Measurements from ENCODE around the gene ADAR. TPM values are rescaled to one million over a fixed set of nuclear protein-coding genes. Genes with fewer than 3 reads are reported as not detected.

The ADAR gene
- total RNA-seq, 2 experiments from 2014 or later: 206 to 210 TPM

- TF ChIP-seq, protein P1, sequence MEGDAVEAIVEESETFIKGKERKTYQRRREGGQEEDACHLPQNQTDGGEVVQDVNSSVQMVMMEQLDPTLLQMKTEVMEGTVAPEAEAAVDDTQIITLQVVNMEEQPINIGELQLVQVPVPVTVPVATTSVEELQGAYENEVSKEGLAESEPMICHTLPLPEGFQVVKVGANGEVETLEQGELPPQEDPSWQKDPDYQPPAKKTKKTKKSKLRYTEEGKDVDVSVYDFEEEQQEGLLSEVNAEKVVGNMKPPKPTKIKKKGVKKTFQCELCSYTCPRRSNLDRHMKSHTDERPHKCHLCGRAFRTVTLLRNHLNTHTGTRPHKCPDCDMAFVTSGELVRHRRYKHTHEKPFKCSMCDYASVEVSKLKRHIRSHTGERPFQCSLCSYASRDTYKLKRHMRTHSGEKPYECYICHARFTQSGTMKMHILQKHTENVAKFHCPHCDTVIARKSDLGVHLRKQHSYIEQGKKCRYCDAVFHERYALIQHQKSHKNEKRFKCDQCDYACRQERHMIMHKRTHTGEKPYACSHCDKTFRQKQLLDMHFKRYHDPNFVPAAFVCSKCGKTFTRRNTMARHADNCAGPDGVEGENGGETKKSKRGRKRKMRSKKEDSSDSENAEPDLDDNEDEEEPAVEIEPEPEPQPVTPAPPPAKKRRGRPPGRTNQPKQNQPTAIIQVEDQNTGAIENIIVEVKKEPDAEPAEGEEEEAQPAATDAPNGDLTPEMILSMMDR (IDR thresholded peaks at IDR 0.05): no peak
- no peak overlapping the region for H3K4me3 Mint-ChIP-seq
- H3K4me3 ChIP-seq (ENCODE audit: low read length): no peak overlapping the region
- H3K27me3 ChIP-seq (ENCODE audit: control insufficient read depth in 1 of 2, insufficient read depth in 2 of 2, low read length in 2 of 2): no peaks in the 10 kb centered on the region
- ATAC-seq (ENCODE audit: poor library complexity) (no peak), DNase-seq (no peak)
- intact Hi-C loops (cut with DNase I, micrococcal nuclease): loop anchor here (5.0 to 10.0 kb wide), 2 partner anchors 146 to 223 kb away; partner anchors contain the start of genes AQP10 (in 1 of the 2) and ATP8B2 (in 1 of the 2)
- H3K36me3 Mint-ChIP-seq (ENCODE audit: low read depth): peaks cover 50% of the 10 kb centered on the region
- peak overlapping the region; percentile 27 for H3K27ac Mint-ChIP-seq
- ChIA-PET POLR2A (no interaction called here), CTCF (interaction anchor here (6.0 kb wide), 1 partner anchor 67 kb away, joined by 43 read pairs; no protein-coding TSS in a partner anchor)
- no peaks in the 10 kb centered on the region for H3K27me3 Mint-ChIP-seq
- H3K9me3 Mint-ChIP-seq: no peaks in the 10 kb centered on the region
- no peaks in the 10 kb centered on the region for H3K9me3 ChIP-seq (ENCODE audit: control insufficient read depth in 1 of 2, insufficient read depth in 1 of 2, low read length in 2 of 2)
- H3K4me1 Mint-ChIP-seq (ENCODE audit: low read depth): peaks cover 4% of the 10 kb centered on the region
- H3K4me1 ChIP-seq (ENCODE audit: insufficient read depth, low read length): no peaks in the 10 kb centered on the region
- no peak overlapping the region for H3K27ac ChIP-seq (ENCODE audit: low read depth in 1 of 2, low read length in 2 of 2)
- H3K36me3 ChIP-seq (ENCODE audit: insufficient read depth, low read length): peaks cover 39% of the 10 kb centered on the region
Measured at GRCh38 chr1:154548028-154548427, 60.0 kb downstream of the ADAR start.

DNA sequence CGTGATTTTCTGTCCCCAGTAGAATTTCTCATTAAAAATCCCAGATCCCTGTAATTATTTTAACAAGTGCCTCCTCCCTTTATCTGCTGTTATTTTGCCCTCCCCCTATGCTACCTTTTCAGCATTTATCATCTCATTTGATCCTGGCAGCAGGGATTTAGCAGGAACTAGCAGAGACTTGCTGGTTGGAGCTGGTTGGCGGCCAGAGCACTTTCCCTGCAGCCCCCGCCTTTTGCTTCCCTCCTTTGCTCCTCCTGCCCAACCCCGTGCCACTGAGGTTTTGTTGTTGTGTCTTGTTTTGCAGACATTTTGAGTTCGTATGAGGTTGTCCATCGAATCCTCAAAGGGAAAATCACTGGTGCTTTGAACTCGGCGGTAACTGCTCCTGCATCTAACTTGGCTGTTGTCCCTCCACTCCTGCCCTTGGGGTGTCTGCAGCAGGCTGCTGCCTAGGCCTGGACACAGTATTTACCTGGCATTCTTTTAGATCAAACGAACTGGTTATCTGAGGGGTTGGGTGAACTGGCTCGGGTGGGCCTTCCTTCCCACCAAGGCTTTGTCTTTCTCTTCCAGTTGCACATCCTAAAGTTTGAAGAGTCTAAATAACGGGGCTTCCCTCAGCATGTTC is 60.8 kb downstream of the ADAR start:
- DNase-seq: no peak
- Mint-ChIP-seq H3K4me3 (no peak overlapping the region), H3K36me3 (ENCODE audit: low read depth) (peaks cover 42% of the 10 kb centered on the region), H3K27ac (no peak overlapping the region), H3K9me3 (no peaks in the 10 kb centered on the region), H3K4me1 (ENCODE audit: low read depth) (peaks cover 4% of the 10 kb centered on the region), H3K27me3 (no peaks in the 10 kb centered on the region)
- no peaks in the 10 kb centered on the region for H3K9me3 ChIP-seq (ENCODE audit: control insufficient read depth in 1 of 2, insufficient read depth in 1 of 2, low read length in 2 of 2)
- intact Hi-C loops (cut with DNase I, micrococcal nuclease): loop anchor here (5.0 to 10.0 kb wide), 2 partner anchors 145 to 222 kb away; partner anchors contain the start of genes AQP10 (in 1 of the 2) and ATP8B2 (in 1 of the 2)
- ATAC-seq (ENCODE audit: poor library complexity): no peak
- no peak overlapping the region for H3K27ac ChIP-seq (ENCODE audit: low read depth in 1 of 2, low read length in 2 of 2)
- POLR2A ChIA-PET: interaction anchor here (0.7 to 1.0 kb wide), 3 partner anchors 10 to 144 kb away, joined by 3 read pairs; no protein-coding TSS in a partner anchor
- H3K4me1 ChIP-seq (ENCODE audit: insufficient read depth, low read length): no peaks in the 10 kb centered on the region
- no peaks in the 10 kb centered on the region for H3K27me3 ChIP-seq (ENCODE audit: control insufficient read depth in 1 of 2, insufficient read depth in 2 of 2, low read length in 2 of 2)
- TF ChIP-seq, protein P1 (IDR thresholded peaks at IDR 0.05): no peak
- peaks cover 31% of the 10 kb centered on the region for H3K36me3 ChIP-seq (ENCODE audit: insufficient read depth, low read length)
- no peak overlapping the region for H3K4me3 ChIP-seq (ENCODE audit: low read length)
- CTCF ChIA-PET: interaction anchor here (0.8 to 6.0 kb wide), 5 partner anchors 67 to 517 kb away, joined by 3 to 43 read pairs (median 4); partner anchors contain the start of genes EFNA4 and IL6R

DNA sequence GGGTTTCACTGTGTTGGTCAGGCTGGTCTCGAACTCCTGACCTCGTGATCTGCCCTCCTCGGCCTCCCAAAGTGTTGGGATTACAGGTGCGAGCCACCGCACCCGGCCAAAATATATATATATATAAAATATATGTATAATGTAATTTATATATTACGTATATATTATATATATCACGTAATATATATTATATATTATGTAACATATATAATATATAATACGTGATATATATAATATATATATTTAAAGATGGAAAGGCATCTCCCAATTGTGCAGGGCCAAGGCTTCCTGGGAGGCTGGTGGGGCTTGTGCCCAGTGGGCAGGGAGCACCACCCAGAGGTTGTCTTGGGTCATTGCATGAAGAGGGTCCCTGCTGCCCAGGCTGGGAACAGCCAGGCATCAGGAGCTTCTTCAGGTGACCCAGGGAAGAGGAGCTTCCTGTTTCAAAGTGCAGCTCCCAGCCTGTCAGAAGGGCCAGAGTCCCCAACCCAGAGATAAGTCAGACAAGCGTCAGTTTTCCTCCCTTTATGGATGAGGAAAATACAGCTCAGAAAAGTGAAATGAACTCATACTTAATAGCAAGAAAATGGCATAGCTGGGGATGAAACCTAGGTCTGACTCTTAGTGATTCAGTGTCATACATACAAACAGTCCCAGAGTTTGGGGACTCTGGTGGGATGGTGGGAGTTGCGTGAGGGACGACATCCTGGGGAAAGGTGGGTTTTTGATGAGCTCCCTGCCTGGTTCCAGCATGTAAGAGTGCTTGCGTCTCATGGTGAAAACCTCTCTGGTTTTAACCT is 61.5 kb downstream of the ADAR start:
- Histone ChIP-seq H3K27ac (ENCODE audit: low read depth in 1 of 2, low read length in 2 of 2) (no peak overlapping the region), H3K27me3 (ENCODE audit: control insufficient read depth in 1 of 2, insufficient read depth in 2 of 2, low read length in 2 of 2) (no peaks in the 10 kb centered on the region), H3K36me3 (ENCODE audit: insufficient read depth, low read length) (peaks cover 24% of the 10 kb centered on the region), H3K9me3 (ENCODE audit: control insufficient read depth in 1 of 2, insufficient read depth in 1 of 2, low read length in 2 of 2) (no peaks in the 10 kb centered on the region), H3K4me1 (ENCODE audit: insufficient read depth, low read length) (no peaks in the 10 kb centered on the region), H3K4me3 (ENCODE audit: low read length) (no peak overlapping the region)
- peak; percentile 28 to 77 (median 38) for DNase-seq
- H3K27ac Mint-ChIP-seq: no peak overlapping the region
- TF ChIP-seq, protein P1 (IDR thresholded peaks at IDR 0.05): peak; percentile 68
- H3K27me3 Mint-ChIP-seq: no peaks in the 10 kb centered on the region
- H3K9me3 Mint-ChIP-seq: no peaks in the 10 kb centered on the region
- CTCF ChIA-PET: interaction anchor here (0.7 to 6.0 kb wide), 6 partner anchors 66 to 517 kb away, joined by 3 to 43 read pairs (median 4); partner anchors contain the start of genes EFNA4 and IL6R
- intact Hi-C loops (cut with DNase I, micrococcal nuclease): loop anchor here (1.0 to 10.0 kb wide), 4 partner anchors 66 to 222 kb away; partner anchors contain the start of genes AQP10 (in 1 of the 2) and ATP8B2 (in 1 of the 2)
- POLR2A ChIA-PET: interaction anchor here (0.7 to 1.0 kb wide), 3 partner anchors 11 to 143 kb away, joined by 3 read pairs; no protein-coding TSS in a partner anchor
- peak; percentile 93 for ATAC-seq (ENCODE audit: poor library complexity)
- H3K4me1 Mint-ChIP-seq (ENCODE audit: low read depth): peaks cover 4% of the 10 kb centered on the region
- peaks cover 34% of the 10 kb centered on the region for H3K36me3 Mint-ChIP-seq (ENCODE audit: low read depth)
- H3K4me3 Mint-ChIP-seq: no peak overlapping the region

Data from CD4-positive, alpha-beta T cell (primary cell).